C4-2B (cell line): ENCODE results near the gene RHOD.

Experiments used
- ZFX ChIP-seq: fragments of 450-650 bp; IDR thresholded peaks from 2 replicates; pipeline ENCODE4 v1.6.1; 2017
- TF ChIP-seq, protein P1 (sequence below): fragments of 450-650 bp; conservative IDR thresholded peaks from 2 replicates; pipeline ENCODE4 v1.5.1; 2017; ENCODE audit warnings: mild to moderate bottlenecking

GRCh38 chr11:67105964-67106363 lies 49.3 kb downstream of the RHOD start:
- TF ChIP-seq, protein P1, sequence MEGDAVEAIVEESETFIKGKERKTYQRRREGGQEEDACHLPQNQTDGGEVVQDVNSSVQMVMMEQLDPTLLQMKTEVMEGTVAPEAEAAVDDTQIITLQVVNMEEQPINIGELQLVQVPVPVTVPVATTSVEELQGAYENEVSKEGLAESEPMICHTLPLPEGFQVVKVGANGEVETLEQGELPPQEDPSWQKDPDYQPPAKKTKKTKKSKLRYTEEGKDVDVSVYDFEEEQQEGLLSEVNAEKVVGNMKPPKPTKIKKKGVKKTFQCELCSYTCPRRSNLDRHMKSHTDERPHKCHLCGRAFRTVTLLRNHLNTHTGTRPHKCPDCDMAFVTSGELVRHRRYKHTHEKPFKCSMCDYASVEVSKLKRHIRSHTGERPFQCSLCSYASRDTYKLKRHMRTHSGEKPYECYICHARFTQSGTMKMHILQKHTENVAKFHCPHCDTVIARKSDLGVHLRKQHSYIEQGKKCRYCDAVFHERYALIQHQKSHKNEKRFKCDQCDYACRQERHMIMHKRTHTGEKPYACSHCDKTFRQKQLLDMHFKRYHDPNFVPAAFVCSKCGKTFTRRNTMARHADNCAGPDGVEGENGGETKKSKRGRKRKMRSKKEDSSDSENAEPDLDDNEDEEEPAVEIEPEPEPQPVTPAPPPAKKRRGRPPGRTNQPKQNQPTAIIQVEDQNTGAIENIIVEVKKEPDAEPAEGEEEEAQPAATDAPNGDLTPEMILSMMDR = no peak
- TF ChIP-seq ZFX = no peak
